SW 1271 (cell line): Measurements from ENCODE around the gene GRIN1.

Experiments
- DNase-seq, 2 experiments: peaks; one replicate each; lab custom pipeline; 2025; lab: John Stamatoyannopoulos, UW

The GRIN1 gene

GRCh38 chr9:137148242-137148641, 9.3 kb downstream of the GRIN1 start:
- DNase-seq: no peak

- DNase-seq: no peak
These were observed 9.7 kb downstream of the GRIN1 start for GRCh38 chr9:137148661-137149060.

GRCh38 chr9:137149363-137149762, 10.4 kb downstream of the GRIN1 start:
- no peak for DNase-seq

- no peak for DNase-seq
These were observed 11.1 kb downstream of the GRIN1 start for GRCh38 chr9:137149942-137150616.

- no peak for DNase-seq
These were observed 11.9 kb downstream of the GRIN1 start for GRCh38 chr9:137150617-137151457.

- no peak for DNase-seq
These were observed 14.0 kb downstream of the GRIN1 start for GRCh38 chr9:137152844-137153405.

GRCh38 chr9:137156567-137157375, 17.8 kb downstream of the GRIN1 start:
- DNase-seq: peak in 1 of 2 experiments; percentile 23

GRCh38 chr9:137157618-137158415, 18.9 kb downstream of the GRIN1 start:
- no peak for DNase-seq

GRCh38 chr9:137158625-137159024, 19.7 kb downstream of the GRIN1 start:
- no peak for DNase-seq

GRCh38 chr9:137159105-137160053, 20.4 kb downstream of the GRIN1 start:
- no peak for DNase-seq

- no peak for DNase-seq
These were observed 21.1 kb downstream of the GRIN1 start for GRCh38 chr9:137160054-137160425.

GRCh38 chr9:137160716-137161557, 22.0 kb downstream of the GRIN1 start:
- DNase-seq: no peak

GRCh38 chr9:137161558-137162486, 22.9 kb downstream of the GRIN1 start:
- no peak for DNase-seq

- DNase-seq: peak in 1 of 2 experiments; percentile 43
These were observed 23.8 kb downstream of the GRIN1 start for GRCh38 chr9:137162505-137163364.

GRCh38 chr9:137163365-137163715, 24.4 kb downstream of the GRIN1 start:
- peak in 1 of 2 experiments; percentile 43 for DNase-seq

- DNase-seq: no peak
These were observed 24.9 kb downstream of the GRIN1 start for GRCh38 chr9:137163805-137164204.
